ENCODE measurements around the gene HSD11B2. TPM values are rescaled to one million over a fixed set of nuclear protein-coding genes. Genes with fewer than 3 reads are reported as not detected.

Gene HSD11B2
- total and polyA plus RNA-seq, 2 of the 4 experiments (the other 2 are of a cell fraction) = 0.26 TPM; not detected in 1

- no peak for TF ChIP-seq ELK1 (IDR thresholded peaks at IDR 0.05; ENCODE audit: borderline replicate concordance, low read depth, low read length)
- TF ChIP-seq POLR2A (IDR thresholded peaks at IDR 0.05; ENCODE audit: low read depth, low read length) = no peak
- TF ChIP-seq CHD1 (IDR thresholded peaks at IDR 0.05; ENCODE audit: low read depth, low read length) = no peak
- TF ChIP-seq MAZ (IDR thresholded peaks at IDR 0.05; ENCODE audit: borderline replicate concordance, low read depth, low read length) = no peak
- no peak for TF ChIP-seq USF2 (IDR thresholded peaks at IDR 0.05; ENCODE audit: low read depth, low read length)
- TF ChIP-seq MXI1 (IDR thresholded peaks at IDR 0.05; ENCODE audit: borderline replicate concordance, low read depth, low read length) = no peak
Measured at GRCh38 chr16:67417333-67418061, 13.4 kb upstream of the HSD11B2 start (continued).

Data from IMR-90 (cell line).